Gastroesophageal sphincter (tissue), 4 donors: ENCODE measurements around the gene SAE1. TPM values are rescaled to one million over a fixed set of nuclear protein-coding genes. Genes with fewer than 3 reads are reported as not detected.
A peak's percentile ranks its signal among the peaks of the same experiment; 100 is the strongest.

ENCODE experiments used
- ATAC-seq: fragments of 150-250 bp; one replicate; pipeline ENCODE4 v1.9.1; 2016; ENCODE audit warnings: mild to moderate bottlenecking, moderate library complexity
- H3K27ac ChIP-seq, 4 donors: fragments of 200-600 bp; sonication (generic) in 3 of 4; 1 replicate in 3 of 4; 2 replicates in 1 of 4; pipeline ENCODE4 v1.5.1; 2016 to 2019
- H3K27me3 ChIP-seq: fragments of 200-600 bp; sonication (generic); one replicate; pipeline ENCODE4 v1.5.1; 2019
- H3K36me3 ChIP-seq, 2 donors: fragments of 200-600 bp; sonication (generic); one replicate each; pipeline ENCODE4 v1.5.1; 2019; ENCODE audit warnings: control low read depth in 1 of 2
- H3K4me1 ChIP-seq, 3 donors: fragments of 200-600 bp; sonication (generic); 1 replicate in 2 of 3; 2 replicates in 1 of 3; pipeline ENCODE4 v1.5.1; 2016 to 2019; ENCODE audit warnings: control low read depth in 2 of 3
- H3K4me3 ChIP-seq, 2 donors: fragments of 200-600 bp; sonication (generic); one replicate each; pipeline ENCODE4 v1.5.1; 2019; ENCODE audit warnings: mild to moderate bottlenecking in 1 of 2, moderate library complexity in 1 of 2
- H3K9me3 ChIP-seq, 3 donors: fragments of 200-600 bp; sonication (generic); one replicate each; pipeline ENCODE4 v1.5.1; 2017 to 2019; ENCODE audit warnings: control low read depth in 2 of 3
- EP300 ChIP-seq: sonication (generic); formaldehyde crosslinking; IDR thresholded peaks from one replicate; pipeline ENCODE4 v1.6.1; 2017; ENCODE audit warnings: antibody characterized with exemption, mild to moderate bottlenecking
- POLR2A ChIP-seq, 2 donors: fragments of 450-650 bp; IDR thresholded peaks; one replicate each; pipeline ENCODE4 v1.6.1; 2017; ENCODE audit warnings: antibody characterized with exemption in 2 of 2, mild to moderate bottlenecking in 2 of 2, moderate library complexity in 1 of 2
- POLR2AphosphoS5 ChIP-seq: sonication (generic); formaldehyde crosslinking; IDR thresholded peaks from one replicate; pipeline ENCODE4 v1.6.1; 2017; ENCODE audit warnings: antibody characterized with exemption
- WGBS, 2 donors: methylation state at CpG; one replicate each; pipeline ENCODE4 v1.1.5; 2018; ENCODE audit warnings: low coverage in 1 of 2; 5-methylcytosine and 5-hydroxymethylcytosine counted together
- total RNA-seq, 4 donors: library from RNA; depleted of rRNA; stranded (reverse); fragments of >200 nt; gene quantifications; one replicate each; pipeline ENCODE4 v1.1.0, GENCODE V29; 2016
- TF ChIP-seq, protein P1 (sequence below), 4 experiments: fragments of 200-600 bp in 2 of 4; fragments of 450-650 bp in 2 of 4; sonication (generic) in 1 of 4; IDR thresholded peaks; one replicate each; pipeline ENCODE4 v1.5.1; 2017 to 2019; ENCODE audit warnings: antibody characterized with exemption in 4 of 4, mild to moderate bottlenecking in 2 of 4, moderate library complexity in 2 of 4

Gene SAE1
- total RNA-seq, 4 donors from 2014 or later: 134 to 157 (median 153) TPM

DNA sequence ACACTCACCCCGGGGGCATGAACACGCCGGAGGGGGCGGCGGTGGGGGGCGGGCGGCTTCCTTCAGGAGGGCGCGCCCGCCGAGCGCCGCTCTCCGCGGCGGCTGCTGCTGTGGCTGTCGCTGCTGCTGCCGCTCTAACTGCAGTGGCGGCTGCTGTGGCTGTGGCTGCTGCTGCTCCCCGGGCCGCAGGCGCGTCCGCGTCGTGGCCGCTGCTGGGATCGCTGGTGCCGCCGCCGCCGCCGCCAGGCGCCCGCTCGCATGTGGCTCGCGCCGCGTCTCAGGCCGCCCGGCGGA, 100.2 kb downstream of the SAE1 start, which contains the start of gene BBC3:
Gene BBC3 (minus strand): TSS at position 279 of the 294 bp plus-strand sequence. CDS start 2,768 bp downstream, outside the sequence.
- no peaks in the 10 kb centered on the region for H3K9me3 ChIP-seq
- WGBS, 2 donors: no CpG with 5 or more reads among the region's 43 CpGs
- peak within 1 kb of the TSS; percentile 87 to 99 for H3K4me3 ChIP-seq
- H3K27ac ChIP-seq: peak within 1 kb of the TSS; percentile 93 to 100 (median 100)
- ATAC-seq: no peak
- H3K27me3 ChIP-seq: no peaks in the 10 kb centered on the region
- TF ChIP-seq POLR2A (IDR thresholded peaks at IDR 0.05) (peak; percentile 63 to 73), POLR2AphosphoS5 (no peak), EP300 (no peak)
- TF ChIP-seq, protein P1, sequence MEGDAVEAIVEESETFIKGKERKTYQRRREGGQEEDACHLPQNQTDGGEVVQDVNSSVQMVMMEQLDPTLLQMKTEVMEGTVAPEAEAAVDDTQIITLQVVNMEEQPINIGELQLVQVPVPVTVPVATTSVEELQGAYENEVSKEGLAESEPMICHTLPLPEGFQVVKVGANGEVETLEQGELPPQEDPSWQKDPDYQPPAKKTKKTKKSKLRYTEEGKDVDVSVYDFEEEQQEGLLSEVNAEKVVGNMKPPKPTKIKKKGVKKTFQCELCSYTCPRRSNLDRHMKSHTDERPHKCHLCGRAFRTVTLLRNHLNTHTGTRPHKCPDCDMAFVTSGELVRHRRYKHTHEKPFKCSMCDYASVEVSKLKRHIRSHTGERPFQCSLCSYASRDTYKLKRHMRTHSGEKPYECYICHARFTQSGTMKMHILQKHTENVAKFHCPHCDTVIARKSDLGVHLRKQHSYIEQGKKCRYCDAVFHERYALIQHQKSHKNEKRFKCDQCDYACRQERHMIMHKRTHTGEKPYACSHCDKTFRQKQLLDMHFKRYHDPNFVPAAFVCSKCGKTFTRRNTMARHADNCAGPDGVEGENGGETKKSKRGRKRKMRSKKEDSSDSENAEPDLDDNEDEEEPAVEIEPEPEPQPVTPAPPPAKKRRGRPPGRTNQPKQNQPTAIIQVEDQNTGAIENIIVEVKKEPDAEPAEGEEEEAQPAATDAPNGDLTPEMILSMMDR (IDR thresholded peaks at IDR 0.05): no peak
- no peaks in the 10 kb centered on the region for H3K36me3 ChIP-seq
- peaks cover 0 to 66% (median 6%) of the 10 kb centered on the region in 3 donors for H3K4me1 ChIP-seq

DNA sequence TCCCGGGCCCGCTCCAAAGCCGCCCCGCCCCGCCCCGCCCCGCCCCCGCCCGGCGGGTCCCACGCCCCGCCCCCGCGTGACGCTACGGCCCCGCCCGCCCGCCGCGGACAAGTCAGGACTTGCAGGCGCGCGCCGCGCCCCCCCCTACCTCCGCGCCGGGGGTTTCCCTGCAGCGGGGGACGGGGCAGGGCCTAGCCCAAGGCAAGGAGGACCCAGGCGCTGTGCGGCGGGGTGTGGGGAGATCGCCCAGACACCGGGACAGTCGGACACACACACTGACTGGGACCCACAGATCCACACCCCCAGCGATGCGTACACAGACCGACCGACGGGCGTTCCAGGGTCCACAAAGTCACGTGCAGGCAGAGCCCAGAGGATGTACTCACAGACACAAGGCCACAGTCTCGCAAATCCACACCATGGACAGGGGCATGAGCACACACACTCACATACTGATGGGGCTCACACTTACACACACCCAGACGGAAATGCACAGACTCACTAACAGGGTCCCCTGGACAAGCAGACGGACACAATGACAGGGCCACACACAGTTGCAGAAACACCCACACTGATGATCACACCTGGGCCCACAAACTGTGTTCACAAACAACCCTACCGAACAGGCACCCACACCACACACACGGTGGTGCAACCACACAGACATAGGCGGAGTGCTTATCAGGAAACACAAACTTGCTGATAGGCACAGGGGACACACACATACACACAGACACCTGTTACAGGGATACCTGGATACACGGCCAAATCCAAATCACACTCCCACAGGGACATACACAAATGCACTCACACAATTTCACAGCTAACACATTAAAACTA, 100.8 kb downstream of the SAE1 start:
- ATAC-seq: peak; percentile 54
- Histone ChIP-seq H3K9me3 (no peaks in the 10 kb centered on the region), H3K4me3 (peak overlapping the region; percentile 87 to 99), H3K36me3 (no peaks in the 10 kb centered on the region), H3K27me3 (no peaks in the 10 kb centered on the region), H3K27ac (peak overlapping the region; percentile 13 to 100 (median 100)), H3K4me1 (peaks cover 0 to 63% (median 6%) of the 10 kb centered on the region in 3 donors)
- WGBS, 2 donors: 42% methylated on average over 4 of the region's 51 CpGs; no CpG with 5 or more reads in 1 of the 2 donors
- TF ChIP-seq, protein P1 (IDR thresholded peaks at IDR 0.05): no peak

DNA sequence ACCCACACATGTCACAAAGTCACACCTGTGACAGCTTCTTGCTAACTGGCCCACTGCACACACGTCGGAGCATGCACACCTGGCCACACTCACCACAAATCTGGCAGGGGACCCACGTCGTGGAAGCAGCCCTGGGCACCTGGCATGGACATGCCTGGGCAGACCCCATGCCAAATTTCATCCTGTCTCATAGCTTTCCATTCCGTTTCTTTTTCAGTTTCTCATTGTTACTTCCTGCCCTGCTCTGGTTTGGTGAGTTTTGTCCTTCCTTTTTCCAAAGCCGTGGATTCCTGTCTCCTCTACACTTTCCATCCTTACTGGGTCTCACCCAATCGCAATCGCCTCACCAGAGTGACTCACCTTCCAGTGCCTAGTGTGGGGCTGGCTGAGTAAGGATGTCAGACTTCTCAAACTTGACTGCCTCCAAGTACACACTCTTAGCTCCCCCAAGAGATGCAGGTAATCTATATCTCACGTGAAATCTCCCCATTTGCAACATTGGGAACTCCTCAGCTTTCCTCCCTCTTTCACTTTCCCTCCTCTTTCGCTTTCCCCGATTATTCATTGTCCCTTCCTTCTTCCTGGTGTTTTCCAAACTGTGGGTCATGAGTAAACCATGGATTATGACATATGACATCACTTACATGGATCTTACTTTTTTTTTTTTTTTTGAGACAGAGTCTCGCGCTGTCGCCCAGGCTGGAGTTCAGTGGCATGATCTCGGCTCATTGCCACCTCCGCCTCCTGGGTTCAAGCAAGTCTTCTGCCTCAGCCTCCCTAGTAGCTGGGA, 102.0 kb downstream of the SAE1 start:
- peak overlapping the region in 3 of 4 donors; percentile 70 to 100 (median 100) for H3K27ac ChIP-seq
- H3K4me1 ChIP-seq: peaks cover 0 to 51% (median 2%) of the 10 kb centered on the region in 3 donors
- H3K27me3 ChIP-seq: no peaks in the 10 kb centered on the region
- ATAC-seq: no peak
- no peaks in the 10 kb centered on the region for H3K36me3 ChIP-seq
- H3K4me3 ChIP-seq: no peak overlapping the region
- TF ChIP-seq POLR2AphosphoS5 (no peak), POLR2A (IDR thresholded peaks at IDR 0.05) (no peak), EP300 (no peak)
- TF ChIP-seq, protein P1 (IDR thresholded peaks at IDR 0.05): no peak
- 34 to 39% methylated on average over 9 to 16 of the region's 16 CpGs for WGBS, 2 donors
- H3K9me3 ChIP-seq: no peaks in the 10 kb centered on the region

DNA sequence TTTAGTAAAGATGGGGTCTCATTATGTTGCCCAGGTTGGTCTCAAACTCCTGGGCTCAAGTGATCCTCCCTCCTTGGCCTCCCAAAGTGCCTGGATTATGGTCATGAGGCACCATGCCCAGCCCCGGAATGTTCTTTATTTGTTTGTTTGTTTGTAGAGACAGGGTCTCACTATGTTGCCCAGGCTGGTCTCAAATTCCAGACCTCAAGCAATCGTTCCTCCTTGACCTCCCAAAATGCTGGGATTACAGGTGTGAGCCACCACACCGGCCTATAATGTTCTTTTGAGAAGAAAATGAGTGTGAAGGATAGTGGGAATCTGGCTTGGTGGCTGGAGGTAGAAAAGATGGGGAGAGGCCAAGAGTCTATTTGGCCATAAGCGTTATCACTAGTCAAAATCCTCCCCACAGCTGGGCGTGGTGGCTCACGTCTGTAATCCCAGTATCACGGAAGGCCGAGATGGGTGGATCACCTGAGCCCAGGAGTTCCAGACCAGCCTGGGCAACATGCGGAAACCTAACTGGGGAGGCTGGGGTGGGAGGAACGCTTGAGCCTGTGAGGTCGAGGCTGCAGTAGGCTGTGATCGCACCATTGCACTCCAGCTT, 105.5 kb downstream of the SAE1 start:
- Histone ChIP-seq H3K4me1 (peaks cover 0 to 42% (median 22%) of the 10 kb centered on the region in 3 donors), H3K9me3 (no peaks in the 10 kb centered on the region), H3K36me3 (no peaks in the 10 kb centered on the region), H3K27me3 (no peaks in the 10 kb centered on the region), H3K4me3 (no peak overlapping the region), H3K27ac (no peak overlapping the region)
- no peak for ATAC-seq
- 79 to 88% methylated on average over 5 to 9 of the region's 12 CpGs for WGBS, 2 donors
- no peak for TF ChIP-seq POLR2AphosphoS5
- TF ChIP-seq, protein P1 (IDR thresholded peaks at IDR 0.05): no peak
- TF ChIP-seq POLR2A (IDR thresholded peaks at IDR 0.05): no peak
- TF ChIP-seq EP300: no peak
